ENCODE results near the gene FYN. TPM values are rescaled to one million over a fixed set of nuclear protein-coding genes. Genes with fewer than 3 reads are reported as not detected.

FYN gene
- total and polyA plus RNA-seq, 10 of the 15 experiments (the other 5 are each of a cell fraction or from before 2014, with no cell fraction given), result 51.4 to 247 (median 138) TPM

- TF ChIP-seq CTCF (IDR thresholded peaks at IDR 0.05 in 2 of 3, conservative IDR thresholded peaks at IDR 0.05 in 1 of 3; ENCODE audit: control insufficient read depth in 2 of 3, extremely low read depth in 1 of 3, insufficient read depth in 1 of 3, low read depth in 3 of 3, low read length in 3 of 3), result 0 out of 6 replicates have a peak, but pooled peaks of 1 of the 3 experiments have one; percentile 3
- peak; percentile 49; the same call in 1 of the 2 replicates for TF ChIP-seq EED (IDR thresholded peaks at IDR 0.05; ENCODE audit: low read depth)
- TF ChIP-seq YBX1 (IDR thresholded peaks at IDR 0.05), result peak; percentile 68; the same call in 1 of the 2 replicates
- peak; percentile 85 for TF ChIP-seq CUX1 (IDR thresholded peaks at IDR 0.05; ENCODE audit: insufficient replicate concordance, low read depth, low read length)
- no peak for TF ChIP-seq MXI1 (IDR thresholded peaks at IDR 0.05; ENCODE audit: low read depth, low read length)
Measured at GRCh38 chr6:111741177-111741952, 131.9 kb downstream of the FYN start (continued).
